Fibroblast of lung (primary cell): ENCODE measurements around the gene ELOA. TPM values are rescaled to one million over a fixed set of nuclear protein-coding genes. Genes with fewer than 3 reads are reported as not detected.

Experiments used
- DNase-seq, 2 donors: peaks; one replicate each; pipeline versions ENCODE4 v3.0.0 to v3.0.0-alpha.2; 2010; ENCODE audit warnings: low read depth in 2 of 2
- H2AFZ ChIP-seq: 2 replicates; pipeline ENCODE4 v1.5.1; 2012; ENCODE audit warnings: low read length, control low read depth, inconsistent platforms
- H3K27ac ChIP-seq: 2 replicates; pipeline ENCODE4 v1.5.1; 2011; ENCODE audit warnings: low read length, control low read depth; ENCODE audit not compliant: insufficient read depth
- H3K27me3 ChIP-seq: 2 replicates; pipeline ENCODE4 v1.5.1; 2011; ENCODE audit warnings: mild to moderate bottlenecking, low read length; ENCODE audit not compliant: control insufficient read depth, insufficient read depth
- H3K36me3 ChIP-seq: 2 replicates; pipeline ENCODE4 v1.5.1; 2011; ENCODE audit warnings: low read length; ENCODE audit not compliant: control insufficient read depth, insufficient read depth
- H3K4me1 ChIP-seq: 2 replicates; pipeline ENCODE4 v1.5.1; 2011; ENCODE audit warnings: low read length; ENCODE audit not compliant: control insufficient read depth, insufficient read depth; ENCODE audit errors: extremely low read depth
- H3K4me2 ChIP-seq: 2 replicates; pipeline ENCODE4 v1.5.1; 2011; ENCODE audit warnings: low read length, control low read depth; ENCODE audit not compliant: insufficient read depth; ENCODE audit errors: extremely low read depth
- H3K4me3 ChIP-seq, 4 experiments: fragments of 200-600 bp in 1 of 4; sonication (generic) in 1 of 4; replicated peaks in 1 of 4; 2 replicates each; pipeline ENCODE4 v1.5.1; 2011 to 2016; ENCODE audit warnings: low read length in 4 of 4, low read depth in 3 of 4, mild to moderate bottlenecking in 3 of 4, control low read depth in 2 of 4, inconsistent platforms in 1 of 4, mixed read lengths in 1 of 4; ENCODE audit not compliant: insufficient read depth in 1 of 4; ENCODE audit errors: control extremely low read depth in 1 of 4
- H3K79me2 ChIP-seq: 2 replicates; pipeline ENCODE4 v1.5.1; 2012; ENCODE audit warnings: mild to moderate bottlenecking, low read length, inconsistent platforms; ENCODE audit not compliant: control insufficient read depth, insufficient read depth
- H3K9ac ChIP-seq: 2 replicates; pipeline ENCODE4 v1.5.1; 2011; ENCODE audit warnings: mild to moderate bottlenecking, low read length, control low read depth; ENCODE audit not compliant: insufficient read depth
- H3K9me3 ChIP-seq: 2 replicates; pipeline ENCODE4 v1.5.1; 2012; ENCODE audit warnings: low read depth, low read length; ENCODE audit not compliant: control insufficient read depth, insufficient read depth
- H4K20me1 ChIP-seq: 2 replicates; pipeline ENCODE4 v1.5.1; 2011; ENCODE audit warnings: low read length; ENCODE audit not compliant: control insufficient read depth, insufficient read depth; ENCODE audit errors: extremely low read depth
- CTCF ChIP-seq, 2 donors: IDR thresholded peaks in 1 of 2; conservative IDR thresholded peaks in 1 of 2; 1 replicate in 1 of 2; 2 replicates in 1 of 2; pipeline ENCODE4 v1.5.1; 2011 to 2012; ENCODE audit warnings: low read length in 2 of 2, control low read depth in 1 of 2, inconsistent platforms in 1 of 2, low read depth in 1 of 2, mild to moderate bottlenecking in 1 of 2
- EZH2 ChIP-seq: IDR thresholded peaks from 2 replicates; pipeline ENCODE4 v1.5.1; 2012; ENCODE audit warnings: low read length, control low read depth, mild to moderate bottlenecking; ENCODE audit errors: missing control alignments
- polyA plus RNA-seq, 2 donors: library from polyadenylated mRNA; depleted of rRNA in 1 of 2; stranded (reverse) in 1 of 2; unstranded in 1 of 2; fragments of >200 nt; gene quantifications; 2 replicates each; pipeline ENCODE4 v1.2.1, GENCODE V29; 2011 to 2012; ENCODE audit warnings: missing spikeins in 1 of 2
- total RNA-seq: library from RNA; depleted of rRNA; stranded (reverse); fragments of >200 nt; gene quantifications from 2 replicates; pipeline ENCODE4 v1.2.1, GENCODE V29; 2014

ELOA gene
- total and polyA plus RNA-seq, 2 donors (not counting 1 experiment from before 2014, with no cell fraction given) = 19.3 to 34.1 TPM

GRCh38 chr1:23759277-23759676, 16.0 kb downstream of the ELOA start:
- Histone ChIP-seq H3K36me3 (peaks cover 31% of the 10 kb centered on the region), H3K27me3 (no peaks in the 10 kb centered on the region), H3K27ac (no peak overlapping the region), H4K20me1 (peaks cover 3% of the 10 kb centered on the region), H3K79me2 (peaks cover 3% of the 10 kb centered on the region), H3K9ac (no peak overlapping the region), H3K4me3 (no peak overlapping the region), H3K9me3 (no peaks in the 10 kb centered on the region), H3K4me2 (no peak overlapping the region), H2AFZ (no peak overlapping the region), H3K4me1 (peaks cover 8% of the 10 kb centered on the region)
- peak; percentile 31 to 54 for DNase-seq
- TF ChIP-seq EZH2 (no peak), CTCF (conservative IDR thresholded peaks at IDR 0.05 in 1 of 2, IDR thresholded peaks at IDR 0.05 in 1 of 2; ENCODE audit: low read depth in 1 of 2, low read length in 2 of 2) (no peak)

- Histone ChIP-seq H4K20me1 (peaks cover 3% of the 10 kb centered on the region), H3K4me2 (no peak overlapping the region), H2AFZ (no peak overlapping the region), H3K9ac (no peak overlapping the region), H3K27me3 (no peaks in the 10 kb centered on the region), H3K79me2 (no peaks in the 10 kb centered on the region), H3K36me3 (peaks cover 10% of the 10 kb centered on the region), H3K4me3 (no peak overlapping the region), H3K4me1 (no peaks in the 10 kb centered on the region), H3K9me3 (no peaks in the 10 kb centered on the region), H3K27ac (no peak overlapping the region)
- TF ChIP-seq EZH2 (no peak), CTCF (conservative IDR thresholded peaks at IDR 0.05 in 1 of 2, IDR thresholded peaks at IDR 0.05 in 1 of 2; ENCODE audit: low read depth in 1 of 2, low read length in 2 of 2) (no peak)
- no peak for DNase-seq
Measured at GRCh38 chr1:23763041-23763577, 19.8 kb downstream of the ELOA start.

GRCh38 chr1:23768733-23769132, 25.5 kb downstream of the ELOA start:
- no peak for DNase-seq
- Histone ChIP-seq H3K27ac (no peak overlapping the region), H3K4me1 (no peaks in the 10 kb centered on the region), H3K79me2 (no peaks in the 10 kb centered on the region), H3K9me3 (no peaks in the 10 kb centered on the region), H4K20me1 (no peaks in the 10 kb centered on the region), H2AFZ (no peak overlapping the region), H3K9ac (no peak overlapping the region), H3K36me3 (peaks cover 2% of the 10 kb centered on the region), H3K4me2 (no peak overlapping the region), H3K27me3 (no peaks in the 10 kb centered on the region), H3K4me3 (no peak overlapping the region)
- TF ChIP-seq CTCF (conservative IDR thresholded peaks at IDR 0.05 in 1 of 2, IDR thresholded peaks at IDR 0.05 in 1 of 2; ENCODE audit: low read depth in 1 of 2, low read length in 2 of 2) (no peak), EZH2 (no peak)
